ENCODE data around the gene RABL6.
A peak's percentile ranks its signal among the peaks of the same experiment; 100 is the strongest.
"Not testable (repeated sequence)": the region's sequence is repeated elsewhere in the genome, so short reads cannot be mapped to it uniquely, and the experiment has no call there.

The RABL6 gene

GRCh38 chr9:136835162-136835931, 27.6 kb downstream of the RABL6 start:
- DNase-seq (ENCODE audit: low spot score) = no peak

- DNase-seq (ENCODE audit: low spot score) = no peak
These were observed 28.5 kb downstream of the RABL6 start for GRCh38 chr9:136835932-136836904.

- no peak for DNase-seq (ENCODE audit: low spot score)
These were observed 29.6 kb downstream of the RABL6 start for GRCh38 chr9:136837146-136837855.

- DNase-seq (ENCODE audit: low spot score) = not testable (repeated sequence)
These were observed 30.1 kb downstream of the RABL6 start for GRCh38 chr9:136837856-136838277.

GRCh38 chr9:136838314-136839228, 30.8 kb downstream of the RABL6 start:
- no peak for DNase-seq (ENCODE audit: low spot score)

GRCh38 chr9:136839229-136840139, 31.7 kb downstream of the RABL6 start:
- no peak for DNase-seq (ENCODE audit: low spot score)

- DNase-seq (ENCODE audit: low spot score) = no peak
These were observed 32.6 kb downstream of the RABL6 start for GRCh38 chr9:136840140-136840876.

GRCh38 chr9:136840877-136841645, 33.3 kb downstream of the RABL6 start:
- peak; percentile 65 for DNase-seq (ENCODE audit: low spot score)

GRCh38 chr9:136841646-136842379, 34.1 kb downstream of the RABL6 start:
- not testable (repeated sequence) for DNase-seq (ENCODE audit: low spot score)

- DNase-seq (ENCODE audit: low spot score) = peak; percentile 86
These were observed 34.7 kb downstream of the RABL6 start, which contains the start of gene AJM1 for GRCh38 chr9:136842380-136842948. Gene AJM1, plus strand, starts transcription at chr9:136842478. Its CDS starts 1,937 bp downstream, at chr9:136844415.

GRCh38 chr9:136843159-136843800, 35.5 kb downstream of the RABL6 start:
- not testable (repeated sequence) for DNase-seq (ENCODE audit: low spot score)

- not testable (repeated sequence) for DNase-seq (ENCODE audit: low spot score)
These were observed 36.3 kb downstream of the RABL6 start for GRCh38 chr9:136843801-136844740.

GRCh38 chr9:136844761-136845464, 37.2 kb downstream of the RABL6 start:
- DNase-seq (ENCODE audit: low spot score) = no peak

- no peak for DNase-seq (ENCODE audit: low spot score)
These were observed 37.9 kb downstream of the RABL6 start for GRCh38 chr9:136845465-136846260.
